CD4-positive, alpha-beta T cell treated with Interferon alpha-2 for 1 hour (primary cell): Measurements from ENCODE around the gene UBE2D2.

ENCODE experiments used
- DNase-seq, 2 donors: peaks; one replicate each; pipeline ENCODE4 v3.0.0-alpha.2; 2020 to 2022

The UBE2D2 gene

DNA sequence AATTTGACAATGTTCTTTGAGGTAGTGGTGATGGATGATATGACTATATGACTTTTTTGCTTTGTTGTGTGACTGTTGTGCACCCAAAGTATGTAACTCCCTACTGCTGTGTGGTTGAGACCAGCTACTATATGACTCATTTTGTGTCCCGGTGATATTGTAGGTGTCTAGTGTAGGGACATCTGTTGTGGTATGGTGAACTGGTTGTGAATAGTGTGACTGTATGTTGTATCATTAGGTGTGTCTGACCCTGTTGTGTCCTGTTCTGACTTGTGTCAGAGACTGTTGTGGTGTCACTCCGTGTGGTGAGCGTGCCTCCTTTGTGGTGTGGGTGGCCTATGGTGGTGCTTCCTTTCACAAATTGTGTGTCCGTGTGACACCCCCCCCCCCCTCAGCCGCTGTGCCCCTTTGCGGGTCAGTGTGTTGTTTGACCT, 75.9 kb downstream of the UBE2D2 start:
- peak in 1 of 2 donors; percentile 45 for DNase-seq

GRCh38 chr5:139637438-139638089, 76.4 kb downstream of the UBE2D2 start:
- DNase-seq, result peak; percentile 63 to 64

DNA sequence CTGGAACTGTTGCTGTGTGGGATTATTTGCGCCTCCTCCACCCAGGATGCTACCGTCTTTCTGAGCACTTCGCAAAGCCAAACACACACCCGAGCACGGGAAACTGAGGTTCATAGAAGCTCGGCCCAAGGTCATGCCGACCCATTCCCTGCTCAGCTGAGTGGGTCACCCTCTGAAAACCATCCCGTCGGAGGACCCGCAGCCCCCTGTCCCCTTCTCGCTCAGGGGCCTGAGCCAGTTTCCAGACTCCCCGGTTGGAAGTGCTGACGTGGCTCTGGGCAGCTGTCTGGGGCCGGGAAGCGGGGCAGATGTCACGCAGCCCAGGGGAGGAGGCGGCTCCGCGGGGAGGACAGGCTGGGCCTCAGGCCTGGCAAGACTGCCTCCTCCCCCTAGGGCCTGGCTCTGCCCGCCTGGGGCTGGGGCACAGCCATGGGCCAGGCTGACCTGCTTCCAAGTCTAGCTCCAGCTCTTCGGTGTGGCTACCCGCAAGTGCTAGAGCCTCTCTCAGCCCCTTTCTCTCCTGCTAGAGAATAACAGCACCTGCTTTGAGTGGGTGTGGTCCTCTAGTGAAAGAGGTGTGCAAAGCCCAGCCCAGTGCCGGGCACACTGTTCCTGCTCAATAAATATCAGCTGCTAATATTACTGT, 77.1 kb downstream of the UBE2D2 start:
- DNase-seq, result peak; percentile 18 to 48

- DNase-seq, result no peak
These were observed 77.8 kb downstream of the UBE2D2 start for GRCh38 chr5:139638736-139639618.

DNA sequence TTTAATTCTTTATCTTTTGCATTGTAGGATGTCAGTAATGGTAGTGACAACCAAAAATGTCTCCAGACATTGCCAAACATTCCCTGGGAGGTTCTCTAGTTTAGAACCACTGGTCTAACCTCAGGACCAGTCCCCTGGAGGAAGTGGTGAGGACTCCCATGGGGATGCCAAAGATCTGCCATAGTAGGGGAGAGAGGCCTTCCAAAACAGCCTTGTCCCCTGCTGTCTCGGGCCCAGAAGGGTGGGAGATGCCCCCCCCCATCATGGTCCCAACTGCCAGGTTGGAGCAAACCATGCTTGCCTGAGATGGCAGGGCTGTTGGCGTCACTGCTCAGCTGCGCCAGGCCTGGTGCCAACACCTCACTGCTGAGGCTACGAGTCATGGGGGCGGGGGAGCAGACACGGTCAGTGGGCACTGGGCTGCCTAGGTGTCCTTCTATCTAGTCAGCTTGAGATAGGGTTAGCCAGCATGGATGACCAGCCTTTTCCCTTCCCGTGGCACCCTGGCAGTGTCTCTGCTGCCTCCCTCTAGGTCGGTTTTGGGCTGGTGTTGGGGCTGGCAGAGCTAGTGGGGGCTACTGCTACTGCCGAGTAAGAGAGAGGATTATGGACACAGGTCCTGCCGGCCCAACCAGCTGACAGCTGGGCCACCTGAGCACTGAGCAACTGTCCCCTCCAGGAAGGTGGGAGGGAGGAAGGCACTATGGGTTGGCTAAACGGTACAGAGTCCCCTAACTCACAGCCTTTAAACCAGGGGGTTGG, 78.7 kb downstream of the UBE2D2 start:
- no peak for DNase-seq

- DNase-seq, result no peak
These were observed 79.4 kb downstream of the UBE2D2 start for GRCh38 chr5:139640421-139641115.

DNA sequence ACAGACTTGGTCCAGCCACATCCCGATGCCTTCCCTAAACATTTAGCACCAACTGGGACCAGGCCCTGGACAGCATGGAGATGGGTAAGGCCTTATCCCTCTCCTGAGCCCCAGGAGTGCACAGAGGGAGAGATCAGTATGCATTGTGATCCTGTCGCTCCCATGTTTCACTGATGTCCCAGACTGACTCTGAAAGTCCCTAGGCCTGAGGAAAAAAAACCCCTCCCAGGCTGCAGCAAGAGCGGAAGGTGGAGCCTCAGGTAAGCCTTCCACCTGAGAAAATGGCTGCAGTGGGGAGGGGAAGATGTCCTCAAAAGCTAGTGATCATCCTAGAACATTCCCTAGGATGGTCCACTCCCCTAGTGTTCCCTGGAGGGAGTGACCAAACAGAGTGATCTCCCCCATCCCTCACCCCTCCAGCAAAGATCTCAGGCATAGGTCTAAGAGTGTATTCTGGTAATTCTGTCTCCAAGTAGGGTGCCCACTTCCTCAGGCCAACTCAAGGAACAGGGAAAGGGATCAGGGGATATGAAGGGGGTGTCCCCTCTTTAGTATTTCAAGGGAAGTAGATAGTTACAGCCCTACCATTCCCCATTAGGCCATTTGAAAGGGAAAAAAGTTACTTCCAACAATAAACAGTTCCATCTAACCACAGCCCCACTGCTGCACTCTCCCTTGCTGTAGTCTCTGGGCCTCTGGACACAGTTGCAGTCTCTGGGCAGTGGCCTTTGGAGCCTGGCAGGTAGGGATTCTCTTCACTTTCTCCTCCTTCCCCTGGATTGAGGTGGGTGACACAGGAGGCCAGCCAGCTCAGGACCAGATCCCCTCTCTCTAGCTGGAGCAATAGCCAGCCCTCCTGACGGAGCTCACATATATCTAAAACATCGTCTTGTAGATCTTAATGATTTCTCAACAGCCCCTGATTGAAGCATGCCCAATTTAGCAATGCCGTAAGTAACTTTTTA, 80.3 kb downstream of the UBE2D2 start:
- DNase-seq, result no peak

- DNase-seq, result no peak
These were observed 81.1 kb downstream of the UBE2D2 start for GRCh38 chr5:139642213-139642612.

- no peak for DNase-seq
These were observed 82.0 kb downstream of the UBE2D2 start for GRCh38 chr5:139642891-139643871.

- DNase-seq, result no peak
These were observed 82.9 kb downstream of the UBE2D2 start for GRCh38 chr5:139644001-139644456.

- DNase-seq, result no peak
These were observed 83.7 kb downstream of the UBE2D2 start for GRCh38 chr5:139644646-139645429.

DNA sequence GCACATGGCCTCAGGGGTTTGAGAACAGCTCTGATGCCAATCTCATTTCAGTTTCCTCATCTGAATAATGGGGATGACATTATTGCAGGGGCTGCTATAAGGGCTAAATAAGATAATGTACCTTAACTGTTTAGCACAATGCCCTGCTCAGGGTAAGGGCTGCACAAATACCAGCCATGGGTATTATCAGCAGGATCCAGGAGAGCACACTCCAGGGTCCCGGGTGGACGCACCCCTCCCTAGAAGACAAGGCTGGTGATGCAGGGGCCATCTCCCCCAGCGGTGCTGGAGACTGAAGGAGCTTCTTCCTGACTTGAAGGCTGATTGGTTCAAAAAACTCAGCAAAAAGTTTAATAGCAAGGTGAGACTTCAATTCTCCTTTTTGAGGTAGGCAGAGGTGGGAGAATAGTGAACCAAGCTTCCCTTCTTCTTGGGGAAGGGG, 84.3 kb downstream of the UBE2D2 start:
- no peak for DNase-seq

- DNase-seq, result no peak
These were observed 85.0 kb downstream of the UBE2D2 start for GRCh38 chr5:139646111-139646510.

- DNase-seq, result no peak
These were observed 85.9 kb downstream of the UBE2D2 start for GRCh38 chr5:139646912-139647505.

DNA sequence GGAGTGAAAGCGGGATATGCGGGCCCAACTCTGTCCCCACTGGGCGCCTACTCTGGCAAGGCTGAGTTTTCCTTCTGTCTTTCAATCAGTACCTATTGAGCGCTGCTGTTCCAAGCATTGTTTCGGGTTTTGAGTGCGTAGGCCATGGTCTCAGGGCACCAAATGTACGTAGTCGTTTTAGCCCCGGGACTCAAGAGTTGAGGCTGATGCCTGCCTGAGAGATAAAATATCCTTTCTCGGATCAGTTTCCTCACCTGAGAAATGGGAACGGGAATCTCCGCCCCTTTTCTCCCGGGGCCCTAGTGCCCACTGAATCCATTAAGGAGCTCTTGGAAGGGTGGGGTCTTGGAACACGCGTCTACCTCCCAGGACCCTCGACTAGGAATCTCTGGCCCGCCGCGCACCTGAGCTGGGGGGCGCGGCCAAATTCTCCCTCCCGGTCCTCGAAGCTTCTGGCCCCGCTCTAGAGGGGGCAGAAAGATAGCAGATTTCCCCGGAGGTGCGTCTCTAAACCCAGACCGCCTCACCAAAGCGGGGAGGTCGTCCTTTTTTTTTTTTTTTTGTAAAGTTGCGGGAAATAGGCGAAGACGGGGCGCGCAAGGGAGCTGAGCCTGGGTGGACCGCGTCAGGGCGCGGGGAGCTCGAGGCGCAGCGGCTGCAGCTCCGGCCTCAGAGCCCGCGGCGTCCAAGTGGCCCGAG, 86.5 kb downstream of the UBE2D2 start:
- DNase-seq, result no peak

- DNase-seq, result peak; percentile 62 to 72
These were observed 87.3 kb downstream of the UBE2D2 start, which contains the start of gene CXXC5 for GRCh38 chr5:139648205-139649081. Gene CXXC5, plus strand, starts transcription at chr5:139648349. Its CDS starts 32,175 bp downstream, at chr5:139680524.
